NCI-H146 treated with DMSO at 0.1 percent for 48 hours (cell line): Measurements from ENCODE around the gene ZBTB47.

Experiments used
- DNase-seq: peaks from one replicate; lab custom pipeline; 2025; ENCODE audit not compliant: unreplicated experiment; lab: John Stamatoyannopoulos, UW

ZBTB47 gene

DNA sequence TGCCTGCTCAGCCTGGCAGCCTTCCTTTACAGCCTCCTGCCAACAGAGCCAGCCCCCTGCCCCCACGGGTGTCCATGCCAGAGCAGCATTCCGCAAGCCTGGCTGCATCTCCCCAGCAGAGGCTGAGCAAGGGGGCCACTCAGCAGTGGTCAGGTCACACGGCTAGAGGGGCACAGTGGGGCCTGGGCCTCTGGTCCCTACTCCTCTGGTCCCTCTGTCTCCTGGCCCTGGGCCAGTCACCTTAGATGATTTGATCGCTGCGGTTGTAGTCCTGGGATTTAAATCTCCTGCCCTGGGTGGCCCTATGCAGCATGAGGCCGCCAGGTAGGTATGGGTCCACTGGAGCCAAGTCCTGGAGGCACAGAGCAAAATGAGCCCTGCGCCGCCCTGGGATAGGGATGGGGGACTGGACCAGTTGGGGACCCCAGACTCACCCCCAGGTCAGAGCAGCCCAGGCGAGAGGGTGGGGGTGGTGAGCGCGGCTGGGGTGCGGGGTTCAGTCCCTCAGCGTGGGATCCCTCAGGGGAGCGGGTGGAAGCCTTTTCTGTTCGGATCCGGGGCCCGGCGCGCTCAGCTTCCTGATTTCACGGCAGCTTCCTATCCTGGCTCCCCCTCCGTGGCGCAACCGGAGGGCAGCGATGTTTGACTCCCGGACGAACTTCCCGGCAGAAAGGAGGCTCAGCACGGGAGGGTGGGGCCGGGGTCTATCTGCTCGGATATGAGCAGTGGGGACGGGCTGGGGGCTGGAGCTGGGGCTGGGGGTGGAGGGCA is at the start of gene ZBTB47:
Gene ZBTB47, plus strand, starts transcription at position 138 of the 771 bp plus-strand sequence. CDS start 4,659 bp downstream, outside the sequence.
- DNase-seq: no peak

DNA sequence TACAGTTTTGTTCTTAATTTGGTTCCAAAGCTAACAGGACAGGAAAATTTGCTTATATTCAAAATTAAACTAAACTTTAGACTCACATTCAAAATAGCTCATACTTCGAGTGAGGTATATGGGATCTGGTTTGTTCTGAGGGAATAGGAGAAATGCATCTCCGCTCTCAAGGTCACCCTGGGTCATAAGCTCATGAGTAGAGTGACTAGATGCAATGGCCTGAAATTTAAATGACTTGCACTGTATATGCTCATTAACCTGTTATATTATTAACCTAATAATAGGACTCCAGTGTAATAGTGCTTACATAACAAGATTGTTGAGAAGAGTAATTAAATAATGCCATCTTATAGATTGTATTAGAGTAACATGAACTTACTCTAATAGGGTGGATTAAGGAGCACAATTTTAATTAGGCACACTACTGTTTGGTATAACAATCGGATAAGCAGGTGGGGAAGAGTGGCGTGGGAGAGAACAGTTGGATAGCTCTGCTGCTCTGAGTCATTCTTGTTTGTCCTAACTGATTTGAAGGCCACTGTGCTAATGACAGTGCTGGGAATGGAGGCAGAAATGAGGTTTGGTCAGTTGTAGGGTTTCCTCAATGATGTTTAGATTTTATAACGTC is 47.8 kb upstream of the ZBTB47 start:
- no peak for DNase-seq

- no peak for DNase-seq
These were observed 44.9 kb upstream of the ZBTB47 start for GRCh38 chr3:42608581-42608980.

DNA sequence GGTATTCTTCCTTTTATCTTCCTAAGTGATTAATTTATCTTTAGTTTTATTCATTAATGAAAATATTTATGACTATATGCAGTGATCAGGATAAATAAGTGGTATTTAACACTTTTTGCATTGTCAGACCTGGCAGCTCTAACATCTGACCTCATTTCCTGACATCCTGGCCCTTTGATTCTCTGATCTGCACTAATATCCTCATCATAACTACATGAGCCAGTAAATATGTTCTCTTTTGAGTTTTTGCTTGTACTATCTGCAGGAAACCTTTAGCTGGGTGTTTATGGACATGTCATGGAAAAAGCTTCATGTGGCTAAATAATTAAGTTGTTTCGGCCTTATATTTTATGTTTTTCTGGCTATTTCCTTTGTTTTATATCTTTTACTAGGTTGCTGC is 42.5 kb upstream of the ZBTB47 start:
- DNase-seq: no peak

DNA sequence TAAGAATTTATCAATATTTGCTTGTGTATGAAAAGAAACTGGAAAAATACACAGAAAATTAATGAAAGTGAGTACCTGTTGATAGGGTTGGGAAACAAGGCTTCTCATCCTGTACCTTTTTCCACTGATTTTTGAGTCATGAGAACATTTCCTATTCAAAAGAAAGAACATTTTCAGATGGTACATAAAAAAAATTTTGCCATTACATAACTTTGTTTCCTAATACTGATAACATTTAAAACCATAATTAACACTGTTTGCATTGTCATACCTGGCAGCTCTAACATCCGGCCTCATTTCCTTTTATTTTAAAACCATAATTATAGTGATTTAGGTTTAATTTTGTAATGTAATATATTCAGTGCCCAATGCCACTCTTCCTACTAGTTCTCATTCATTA is 41.3 kb upstream of the ZBTB47 start:
- DNase-seq: no peak

DNA sequence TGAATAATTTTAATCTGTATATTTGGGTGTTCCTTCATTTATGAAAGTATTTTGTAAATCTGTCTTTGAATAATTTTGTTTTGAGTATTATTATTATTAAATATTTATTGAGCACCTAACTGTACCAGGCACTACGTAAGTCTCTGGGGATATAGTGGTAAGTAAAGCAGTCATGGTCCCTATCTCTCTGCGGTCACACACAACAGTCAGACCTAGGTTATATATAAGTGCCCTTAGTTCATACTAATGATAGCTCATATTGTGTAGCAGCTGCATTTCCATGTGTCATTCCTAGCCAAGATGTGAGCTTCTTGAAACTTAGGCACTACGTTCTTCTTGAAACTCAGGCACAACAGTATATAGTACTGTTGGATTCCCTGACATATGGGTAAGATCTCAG is 40.6 kb upstream of the ZBTB47 start:
- no peak for DNase-seq

DNA sequence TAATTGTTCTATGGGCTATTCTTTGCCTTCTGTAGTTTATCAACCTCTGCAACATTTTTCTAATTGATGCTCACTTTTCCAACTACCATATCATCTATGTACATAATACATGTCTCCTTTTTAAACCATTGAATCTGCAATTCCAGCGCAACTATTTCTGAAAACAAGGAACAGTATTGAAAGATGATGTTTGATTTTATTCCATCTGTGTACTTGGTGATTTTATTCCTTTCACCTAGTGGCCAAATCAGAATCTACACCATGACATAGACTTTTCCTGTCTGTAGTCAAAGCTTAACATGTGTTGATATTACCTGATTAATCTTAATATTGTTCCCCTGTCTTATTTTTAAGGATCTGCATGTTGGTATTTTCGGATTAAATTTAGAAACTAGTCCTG is 40.0 kb upstream of the ZBTB47 start:
- DNase-seq: no peak

- no peak for DNase-seq
These were observed 21.9 kb upstream of the ZBTB47 start for GRCh38 chr3:42631620-42632019.

DNA sequence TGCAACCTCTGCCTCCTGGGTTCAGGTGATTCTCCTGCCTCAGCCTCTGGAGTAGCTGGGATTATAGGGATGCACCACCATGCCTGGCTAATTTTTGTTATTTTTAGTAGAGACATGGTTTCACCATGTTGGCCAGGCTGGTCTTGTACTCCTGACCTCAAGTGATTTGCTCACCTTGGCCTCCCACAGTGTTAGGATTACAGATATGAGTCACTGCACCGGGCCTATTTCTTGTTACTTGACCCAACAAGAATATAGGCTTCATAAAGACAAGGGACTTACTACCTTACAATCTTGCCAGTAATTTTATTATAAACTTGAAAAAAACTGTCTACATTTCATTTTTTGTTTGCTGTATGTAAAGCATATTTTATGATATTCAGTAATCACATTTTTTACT is 21.4 kb upstream of the ZBTB47 start:
- DNase-seq: no peak

DNA sequence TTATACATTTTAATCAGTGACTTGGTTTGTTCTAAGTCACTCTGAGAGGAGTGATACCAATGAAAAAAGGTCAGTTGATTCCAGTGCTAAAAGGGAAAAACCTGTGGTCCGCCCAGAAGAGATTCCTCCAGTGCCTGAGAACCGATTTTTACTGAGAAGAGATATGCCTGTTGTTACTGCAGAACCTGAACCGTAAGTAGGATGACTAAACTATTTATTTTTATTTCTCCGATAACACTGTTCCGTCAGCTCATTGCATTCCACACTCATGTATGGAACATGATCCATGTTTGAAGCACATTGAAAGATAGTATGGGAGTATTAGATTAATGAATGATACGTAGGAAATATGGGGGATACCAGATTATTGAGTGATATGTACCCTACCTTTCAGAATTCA is 20.0 kb upstream of the ZBTB47 start:
- no peak for DNase-seq

- no peak for DNase-seq
These were observed 18.4 kb upstream of the ZBTB47 start for GRCh38 chr3:42635111-42635510.

GRCh38 chr3:42637001-42637400 is 16.5 kb upstream of the ZBTB47 start:
- DNase-seq: no peak

GRCh38 chr3:42638339-42638842 is 15.1 kb upstream of the ZBTB47 start:
- DNase-seq: no peak

DNA sequence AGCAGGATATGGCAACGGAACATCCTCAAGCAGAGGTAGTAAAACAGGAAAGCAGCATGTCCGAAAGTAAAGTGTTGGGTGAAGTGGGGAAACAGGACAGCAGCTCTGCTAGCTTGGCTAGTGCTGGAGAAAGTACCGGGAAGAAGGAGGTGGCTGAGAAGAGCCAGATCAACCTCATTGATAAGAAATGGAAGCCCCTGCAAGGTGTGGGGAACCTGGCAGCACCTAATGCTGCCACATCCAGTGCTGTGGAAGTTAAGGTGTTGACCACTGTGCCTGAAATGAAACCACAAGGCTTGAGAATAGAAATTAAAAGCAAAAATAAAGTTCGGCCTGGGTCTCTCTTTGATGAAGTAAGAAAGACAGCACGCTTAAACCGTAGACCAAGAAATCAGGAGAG is 14.3 kb upstream of the ZBTB47 start:
- no peak for DNase-seq

- DNase-seq: no peak
These were observed 13.4 kb upstream of the ZBTB47 start for GRCh38 chr3:42640129-42640528.

DNA sequence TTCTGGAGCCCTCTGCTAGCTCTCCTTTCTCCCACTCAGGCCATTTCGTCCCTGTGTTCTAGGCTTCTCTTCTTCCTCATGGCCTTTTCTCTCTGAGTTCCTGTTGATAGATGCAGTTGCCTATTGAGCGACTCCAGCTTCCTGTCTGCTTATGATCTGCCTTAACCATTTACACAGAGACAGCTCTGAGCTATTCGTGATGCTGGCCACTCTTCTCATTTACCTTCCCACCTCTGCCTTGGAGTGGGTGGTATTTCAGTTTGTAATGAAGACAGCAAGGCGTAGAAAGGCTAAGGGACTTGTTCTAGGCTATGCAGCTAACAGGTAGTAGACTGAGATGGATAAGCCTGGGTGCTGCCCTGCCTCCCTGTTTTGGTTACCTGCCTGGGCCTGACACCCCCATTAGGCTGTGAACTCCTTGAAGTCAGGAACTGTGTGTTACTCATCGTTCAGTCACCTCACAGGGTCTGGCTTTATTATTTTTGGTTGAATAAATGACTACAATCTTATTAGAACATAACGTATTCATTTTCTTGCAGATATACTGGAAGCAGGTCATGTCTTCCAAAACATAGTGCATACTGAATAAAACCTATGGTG is 12.6 kb upstream of the ZBTB47 start:
- DNase-seq: no peak

- DNase-seq: no peak
These were observed 5.6 kb upstream of the ZBTB47 start for GRCh38 chr3:42647821-42648459.

GRCh38 chr3:42649006-42649405 is 4.5 kb upstream of the ZBTB47 start:
- DNase-seq: no peak

- no peak for DNase-seq
These were observed 3.7 kb upstream of the ZBTB47 start for GRCh38 chr3:42649783-42650182.

DNA sequence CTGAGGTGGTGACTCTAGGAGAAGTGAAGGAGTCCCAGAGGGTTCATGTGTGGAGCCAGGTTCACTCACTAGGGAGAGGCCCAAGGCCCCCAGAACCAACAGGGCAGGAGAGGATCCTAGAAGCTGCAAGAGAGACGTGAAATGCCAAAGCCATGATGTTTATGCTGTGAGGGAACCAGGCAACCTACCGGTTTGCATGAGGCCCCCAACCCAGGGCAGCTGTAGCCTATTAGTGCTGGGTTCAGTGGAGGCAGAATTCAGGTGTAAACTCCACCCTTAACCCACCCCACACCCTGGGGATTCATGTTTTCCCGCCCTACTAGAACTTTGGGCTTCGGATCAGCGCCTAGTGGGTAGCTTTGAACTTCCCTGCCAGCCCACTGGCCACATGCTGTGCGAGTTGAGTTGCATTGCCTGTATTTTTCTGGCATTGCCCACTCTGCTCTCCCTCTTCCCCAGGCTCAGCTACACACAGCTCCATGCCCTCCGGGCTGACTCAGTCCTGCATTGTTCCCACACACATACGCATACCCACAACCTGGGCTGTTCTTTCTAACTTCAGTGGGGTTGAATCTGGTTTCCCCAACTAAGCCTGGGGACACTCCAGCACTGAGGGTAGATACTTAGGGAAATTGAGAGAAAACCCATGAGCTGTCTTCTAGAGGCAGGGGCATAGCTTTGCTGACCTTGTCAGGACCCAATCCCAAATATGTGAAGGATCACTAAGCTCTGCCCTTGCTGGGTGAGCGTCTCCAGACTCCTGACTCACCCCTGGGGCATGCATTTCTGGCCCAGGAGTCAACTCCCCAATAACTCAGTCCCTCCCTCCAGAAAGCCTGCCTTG is 2.0 kb upstream of the ZBTB47 start:
- no peak for DNase-seq

- DNase-seq: no peak
These were observed 1.3 kb upstream of the ZBTB47 start for GRCh38 chr3:42652251-42652610.
